AG09319 (cell line): Measurements from ENCODE around the gene HNRNPH3.
A peak's percentile ranks its signal among the peaks of the same experiment; 100 is the strongest.

Experiments
- DNase-seq: peaks from one replicate; pipeline ENCODE4 v3.0.0-alpha.2; 2010; ENCODE audit warnings: low read depth; ENCODE audit errors: extremely low read depth
- TF ChIP-seq, protein P1 (sequence below): IDR thresholded peaks from 2 replicates; pipeline ENCODE4 v1.5.1; 2011; ENCODE audit warnings: low read depth, mild to moderate bottlenecking, inconsistent platforms, low read length, moderate library complexity

Gene HNRNPH3

DNA sequence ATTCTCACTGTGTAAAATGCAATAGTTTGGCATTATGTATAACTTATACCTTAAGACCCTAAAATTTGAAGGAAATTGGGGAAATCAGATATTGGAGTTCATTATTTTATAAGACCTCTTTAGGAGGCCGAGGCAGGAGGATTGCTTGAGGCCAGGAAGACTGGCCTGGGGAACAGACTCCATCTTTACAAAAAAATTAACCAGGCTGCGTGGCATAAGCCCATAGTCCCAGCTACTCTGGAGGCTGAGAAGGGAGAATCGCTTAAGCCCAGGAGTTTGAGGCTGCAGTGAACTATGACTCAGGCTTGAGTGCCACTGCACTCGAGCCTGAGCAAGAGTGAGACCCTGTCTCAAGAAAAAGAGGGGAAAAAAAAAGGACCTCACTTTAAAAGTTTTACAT lies 14.9 kb downstream of the HNRNPH3 start:
- DNase-seq = no peak
- TF ChIP-seq, protein P1, sequence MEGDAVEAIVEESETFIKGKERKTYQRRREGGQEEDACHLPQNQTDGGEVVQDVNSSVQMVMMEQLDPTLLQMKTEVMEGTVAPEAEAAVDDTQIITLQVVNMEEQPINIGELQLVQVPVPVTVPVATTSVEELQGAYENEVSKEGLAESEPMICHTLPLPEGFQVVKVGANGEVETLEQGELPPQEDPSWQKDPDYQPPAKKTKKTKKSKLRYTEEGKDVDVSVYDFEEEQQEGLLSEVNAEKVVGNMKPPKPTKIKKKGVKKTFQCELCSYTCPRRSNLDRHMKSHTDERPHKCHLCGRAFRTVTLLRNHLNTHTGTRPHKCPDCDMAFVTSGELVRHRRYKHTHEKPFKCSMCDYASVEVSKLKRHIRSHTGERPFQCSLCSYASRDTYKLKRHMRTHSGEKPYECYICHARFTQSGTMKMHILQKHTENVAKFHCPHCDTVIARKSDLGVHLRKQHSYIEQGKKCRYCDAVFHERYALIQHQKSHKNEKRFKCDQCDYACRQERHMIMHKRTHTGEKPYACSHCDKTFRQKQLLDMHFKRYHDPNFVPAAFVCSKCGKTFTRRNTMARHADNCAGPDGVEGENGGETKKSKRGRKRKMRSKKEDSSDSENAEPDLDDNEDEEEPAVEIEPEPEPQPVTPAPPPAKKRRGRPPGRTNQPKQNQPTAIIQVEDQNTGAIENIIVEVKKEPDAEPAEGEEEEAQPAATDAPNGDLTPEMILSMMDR = no peak

DNA sequence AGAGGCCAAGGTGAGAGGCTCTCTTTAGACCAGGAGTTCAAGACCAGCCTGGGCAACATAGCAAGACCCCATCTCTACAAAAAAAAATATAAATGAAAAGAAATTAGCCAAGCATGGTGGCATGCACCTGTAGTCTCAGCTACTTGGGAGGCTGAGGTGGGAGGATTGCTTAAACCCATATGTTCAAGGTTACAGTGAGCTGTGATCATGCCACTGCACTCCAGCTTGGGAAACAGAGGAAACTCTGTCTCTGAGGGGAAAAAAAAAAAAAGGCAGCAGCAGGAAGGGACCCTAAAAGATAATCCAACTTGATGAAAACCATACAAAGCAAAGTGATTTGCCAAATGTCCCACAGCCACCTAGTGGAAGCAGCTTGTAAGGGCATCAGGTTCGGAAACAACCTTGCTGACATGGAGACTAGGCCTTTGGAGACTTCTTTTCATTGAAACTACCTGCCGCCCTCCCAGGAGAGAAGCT lies 16.4 kb downstream of the HNRNPH3 start:
- TF ChIP-seq, protein P1 = peak; percentile 78
- no peak for DNase-seq

DNA sequence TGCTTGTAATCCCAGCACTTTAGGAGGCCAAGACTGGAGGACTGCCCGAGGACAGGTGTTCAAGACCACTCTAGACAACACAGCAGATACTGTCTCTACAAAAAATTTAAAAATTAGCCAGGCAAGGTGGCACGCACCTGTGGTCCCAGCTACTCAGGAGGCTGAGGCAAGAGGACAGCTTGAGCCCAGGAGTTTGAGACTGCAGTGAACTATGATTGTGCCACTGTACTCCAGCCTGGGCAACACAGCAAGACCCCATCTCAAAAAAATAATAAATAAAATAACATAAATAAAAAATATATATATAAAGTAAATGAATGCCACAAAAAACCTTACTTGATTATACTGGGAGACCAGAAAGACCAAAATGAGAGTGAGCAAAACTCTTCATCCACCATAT lies 21.7 kb downstream of the HNRNPH3 start:
- TF ChIP-seq, protein P1 = no peak

DNA sequence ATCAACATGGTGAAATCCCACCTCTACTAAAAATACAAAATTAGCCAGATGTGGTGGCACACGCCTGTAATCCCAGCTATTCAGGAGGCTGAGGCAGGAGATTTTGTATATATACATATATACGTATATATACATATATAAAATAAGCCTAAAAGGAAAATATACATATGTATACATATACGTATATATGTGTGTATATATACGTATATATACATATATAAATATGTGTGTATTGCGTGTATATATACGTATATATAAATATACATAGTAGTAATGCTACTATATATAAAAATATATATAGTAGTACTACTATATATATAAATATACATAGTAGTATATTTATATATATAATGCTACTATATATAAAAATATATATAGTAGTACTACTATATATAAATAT lies 27.3 kb downstream of the HNRNPH3 start:
- no peak for DNase-seq
- TF ChIP-seq, protein P1 = no peak

More for the DNA sequence above, 21.7 kb downstream of the HNRNPH3 start:
- DNase-seq = no peak

DNA sequence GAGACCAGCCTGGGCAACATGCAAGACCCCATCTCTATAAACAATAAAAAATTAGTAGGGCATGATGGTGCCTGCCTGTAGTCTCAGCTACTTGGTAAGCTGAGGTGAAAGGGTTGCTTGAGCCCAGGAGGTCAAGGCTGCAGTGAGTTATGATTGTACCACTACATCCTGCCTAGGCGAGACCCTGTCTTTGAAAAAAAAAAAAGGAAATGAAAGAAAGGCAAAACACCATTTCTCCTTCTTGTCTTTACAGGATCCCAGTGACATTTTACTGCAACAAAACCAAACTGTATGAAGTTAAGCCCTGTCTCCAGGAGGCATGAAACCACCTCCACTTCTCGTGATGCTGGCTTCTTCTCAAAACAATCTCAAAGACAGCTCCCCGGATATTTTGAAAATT lies 30.7 kb downstream of the HNRNPH3 start:
- DNase-seq = no peak
- TF ChIP-seq, protein P1 = no peak

DNA sequence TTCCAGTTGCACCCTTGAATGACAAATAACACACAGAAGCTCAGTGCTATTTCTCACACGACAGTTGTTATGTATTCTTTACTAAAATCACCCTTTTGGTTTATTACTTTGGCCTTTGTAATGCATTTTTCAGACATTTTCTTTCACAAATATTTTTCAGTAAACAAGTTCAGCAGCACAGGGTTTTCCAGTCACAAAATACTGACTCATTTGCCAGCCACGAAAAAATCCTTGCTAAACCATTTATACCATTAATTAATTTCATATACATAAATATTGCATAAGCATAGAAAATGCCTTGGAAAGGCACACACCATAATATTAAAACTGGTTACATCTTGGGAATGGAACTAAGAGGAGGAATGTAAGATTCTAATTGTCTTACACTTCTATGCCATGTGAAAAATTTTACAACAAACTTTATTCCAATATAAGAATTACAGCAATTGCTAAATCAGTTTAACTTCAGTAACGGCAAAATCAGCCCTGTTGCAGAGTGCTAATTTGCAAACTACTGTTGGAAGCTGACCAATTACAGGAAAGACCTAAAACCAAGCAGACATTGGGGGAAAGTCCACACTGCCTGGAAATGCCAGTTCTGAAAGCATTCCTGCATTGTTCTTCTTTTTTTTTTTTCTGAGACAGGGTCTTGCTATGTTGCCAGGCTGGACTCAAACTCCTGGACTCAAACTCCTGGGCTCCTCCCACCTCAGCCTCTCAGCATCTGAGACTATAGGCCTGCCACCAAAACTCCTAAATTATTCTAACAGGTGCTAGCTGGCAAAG lies 32.4 kb downstream of the HNRNPH3 start:
- DNase-seq = no peak
- TF ChIP-seq, protein P1 = no peak

DNA sequence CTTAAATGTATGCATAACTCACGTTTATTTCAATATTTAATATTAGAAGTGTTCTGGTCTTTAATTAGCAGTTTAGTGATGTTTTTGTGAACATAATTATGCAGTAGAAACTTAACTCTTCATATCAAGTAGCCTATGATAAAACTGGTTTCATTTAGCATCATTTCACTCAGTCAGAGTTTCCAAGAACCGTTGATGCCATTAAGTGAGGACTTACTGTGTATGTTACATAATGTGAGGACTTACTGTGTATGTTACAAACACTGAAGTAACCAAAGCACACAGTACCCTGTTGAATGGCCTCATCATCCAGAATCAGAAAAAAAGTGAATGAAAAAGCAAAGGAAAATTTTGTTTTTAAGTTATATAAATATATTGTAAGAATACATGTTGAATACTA lies 33.7 kb downstream of the HNRNPH3 start:
- TF ChIP-seq, protein P1 = no peak
- DNase-seq = no peak
